Sigmoid colon (tissue), 3 donors: ENCODE data around the gene MIF4GD.

Experiments
- CTCF ChIP-seq, 4 experiments: fragments of 450-650 bp in 3 of 4; fragments of 200-600 bp in 1 of 4; IDR thresholded peaks; one replicate each; pipeline ENCODE4 v1.5.1; 2016 to 2019; ENCODE audit warnings: antibody characterized with exemption in 4 of 4, mild to moderate bottlenecking in 3 of 4, moderate library complexity in 2 of 4
- POLR2A ChIP-seq, 2 donors: fragments of 450-650 bp; IDR thresholded peaks; one replicate each; pipeline ENCODE4 v1.6.1; 2016; ENCODE audit warnings: antibody characterized with exemption in 2 of 2, mild to moderate bottlenecking in 2 of 2, moderate library complexity in 2 of 2

- TF ChIP-seq CTCF (IDR thresholded peaks at IDR 0.05) (no peak), POLR2A (IDR thresholded peaks at IDR 0.05) (no peak)
Observed at GRCh38 chr17:75241143-75241430, 29.9 kb downstream of the MIF4GD start.
